HG02943 (cell line): ENCODE results near the gene PHF1.
"Not testable (repeated sequence)": the region's sequence is repeated elsewhere in the genome, so short reads cannot be mapped to it uniquely, and the experiment has no call there.

Experiments used
- ATAC-seq: cut with Tn5 transposase; IDR thresholded peaks from one replicate; pipeline ENCODE4 v1.9.1; 2021; ENCODE audit warnings: mild to moderate bottlenecking, low read depth, moderate library complexity; ENCODE audit not compliant: unreplicated experiment

Gene PHF1

DNA sequence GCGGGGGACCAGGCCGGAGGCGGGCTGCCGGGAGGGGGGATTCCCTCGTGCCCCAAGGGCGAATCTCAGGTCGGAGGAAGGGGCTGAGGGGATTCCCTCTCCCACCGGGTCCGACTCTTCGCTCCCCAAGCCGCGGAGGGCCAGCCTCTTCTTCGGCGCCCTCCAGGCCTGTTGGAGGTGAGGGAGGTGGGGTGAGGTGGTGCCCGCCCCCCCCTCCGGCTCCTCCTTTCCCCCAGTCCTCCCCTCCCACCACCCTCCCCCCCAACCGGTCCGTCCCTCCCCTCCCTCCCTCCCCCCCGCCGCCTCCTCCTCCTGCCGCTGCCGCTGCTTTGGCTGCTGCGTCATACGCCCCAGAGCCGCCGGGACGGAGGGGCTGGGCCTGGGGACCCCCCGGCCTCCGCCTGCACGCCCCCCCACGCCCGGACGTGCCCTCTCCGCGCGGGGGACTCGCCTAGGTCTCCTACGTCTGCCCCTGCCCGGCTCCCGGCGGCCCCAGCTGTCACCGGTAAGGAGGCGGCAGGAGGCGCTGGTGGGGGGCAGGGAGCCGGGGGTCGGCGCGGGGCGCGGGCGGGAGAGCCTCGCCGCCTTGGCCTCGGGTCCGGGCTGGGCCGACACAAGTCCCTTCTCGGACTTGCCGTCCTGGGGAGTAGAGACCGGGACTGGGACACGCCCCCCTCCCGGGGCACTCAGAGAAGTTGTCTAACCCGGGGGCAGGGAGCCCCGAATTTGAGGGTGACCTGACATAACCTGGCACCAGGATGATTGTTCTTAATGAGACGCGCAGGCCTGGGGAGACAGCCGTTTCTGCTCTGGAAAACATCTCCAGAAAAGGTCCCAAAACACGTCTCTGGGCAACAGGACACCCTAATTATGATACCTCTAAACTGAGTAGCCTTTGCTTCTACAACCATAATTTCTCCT is at the start of gene PHF1:
PHF1 (plus strand) TSS at position 304 of the 921 bp plus-strand sequence. CDS start 1,250 bp downstream, outside the sequence.
- peak; percentile 24 for ATAC-seq

DNA sequence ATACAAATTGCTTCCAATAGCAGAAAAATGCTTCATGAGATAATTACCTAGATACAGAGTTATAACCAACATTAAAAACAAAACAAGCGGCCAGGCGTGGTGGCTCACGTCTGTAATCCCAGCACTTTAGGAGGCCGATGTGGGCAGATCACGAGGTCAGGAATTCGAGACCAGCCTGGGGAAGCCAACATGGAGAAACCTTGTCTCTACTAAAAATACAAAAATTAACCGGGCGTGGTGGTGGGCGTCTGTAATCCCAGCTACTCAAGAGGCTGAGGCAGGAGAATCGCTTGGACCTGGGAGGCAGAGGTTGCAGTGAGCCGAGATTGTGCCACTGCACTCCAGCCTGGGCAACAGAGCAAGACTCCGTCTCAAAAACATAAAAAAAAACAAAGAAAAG is 47.3 kb upstream of the PHF1 start:
- not testable (repeated sequence) for ATAC-seq

DNA sequence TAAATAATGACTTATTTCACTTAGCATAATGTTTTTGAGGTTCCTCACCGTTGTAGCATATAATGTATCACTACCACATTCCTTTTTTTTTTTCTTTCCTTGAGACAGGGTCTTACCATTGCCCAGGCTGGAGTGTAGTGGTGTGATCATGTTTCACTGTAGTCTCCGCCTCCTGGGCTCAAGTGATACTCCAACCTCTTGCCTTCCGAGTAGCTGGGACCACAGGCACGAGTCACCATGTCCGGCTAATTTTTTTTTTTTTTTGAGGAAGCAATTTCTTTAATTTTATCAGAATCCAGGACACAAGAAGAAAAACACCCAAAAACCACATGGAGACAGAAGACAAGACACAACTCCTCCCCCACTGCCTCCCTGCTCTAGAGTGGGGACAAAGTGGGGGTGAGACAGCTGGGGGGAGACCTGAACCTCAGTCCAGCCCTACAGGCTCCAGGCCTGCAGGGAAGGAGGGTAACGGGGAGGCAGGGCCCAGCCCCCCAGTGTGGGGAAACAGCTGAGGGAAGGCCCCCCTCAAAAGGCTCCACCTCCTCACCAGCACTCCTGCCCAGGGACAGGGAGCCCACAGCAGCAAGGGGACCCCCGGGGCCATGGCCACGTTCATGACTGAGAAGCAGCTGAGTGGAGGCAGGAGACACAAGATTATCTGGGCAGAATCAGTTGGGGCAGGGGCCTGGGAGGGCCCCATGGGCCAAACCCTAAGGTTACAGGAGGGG is 46.2 kb upstream of the PHF1 start:
- ATAC-seq: not testable (repeated sequence)

- ATAC-seq: not testable (repeated sequence)
Observed at GRCh38 chr6:33365206-33365971, 45.4 kb upstream of the PHF1 start.

DNA sequence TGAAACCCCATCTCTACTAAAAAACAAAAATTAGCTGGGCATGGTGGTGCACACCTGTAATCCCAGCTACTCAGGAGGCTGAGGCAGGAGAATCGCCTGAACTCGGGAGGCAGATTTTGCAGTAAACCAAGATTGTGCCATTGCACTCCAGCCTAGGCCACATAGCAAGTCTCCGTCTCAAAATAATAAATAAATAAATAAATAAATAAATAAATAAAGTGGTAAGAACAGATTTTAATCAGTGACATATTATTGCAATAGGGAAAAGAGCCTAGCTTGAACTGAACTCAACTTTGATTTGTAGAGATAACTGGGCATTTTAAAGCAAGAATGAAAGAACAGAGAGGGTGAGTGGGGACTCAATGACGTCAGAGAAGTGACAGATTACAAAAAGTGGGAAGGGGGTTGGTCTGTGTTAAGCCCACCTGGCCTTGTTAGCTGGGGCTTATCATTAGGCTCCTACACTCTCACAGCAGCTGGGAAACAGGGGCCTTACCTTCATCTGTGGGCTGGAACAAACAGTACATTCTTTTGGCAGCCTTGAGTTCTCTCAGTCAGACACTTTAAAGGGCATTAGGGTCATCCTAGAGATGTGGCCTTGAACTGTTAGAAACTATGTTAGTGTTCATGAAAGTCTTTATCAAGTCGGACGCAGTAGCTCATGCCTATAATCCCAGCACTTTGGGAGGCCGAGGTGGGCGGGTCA is 43.7 kb upstream of the PHF1 start:
- no peak for ATAC-seq

DNA sequence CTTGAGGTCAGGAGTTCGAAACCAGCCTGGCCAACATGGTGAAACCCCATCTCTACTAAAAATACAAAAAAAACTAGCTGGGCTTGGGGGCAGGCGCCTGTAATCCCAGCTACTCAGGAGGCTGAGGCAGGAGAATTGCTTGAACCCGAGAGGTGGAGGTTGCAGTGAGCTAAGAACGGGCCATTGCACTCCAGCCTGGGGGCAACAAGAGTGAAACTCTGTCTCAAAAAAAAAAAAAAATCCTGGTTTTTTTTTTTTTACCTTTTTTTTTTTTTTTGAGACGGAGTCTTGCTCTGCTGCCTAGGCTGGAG is 43.1 kb upstream of the PHF1 start:
- ATAC-seq: not testable (repeated sequence)

DNA sequence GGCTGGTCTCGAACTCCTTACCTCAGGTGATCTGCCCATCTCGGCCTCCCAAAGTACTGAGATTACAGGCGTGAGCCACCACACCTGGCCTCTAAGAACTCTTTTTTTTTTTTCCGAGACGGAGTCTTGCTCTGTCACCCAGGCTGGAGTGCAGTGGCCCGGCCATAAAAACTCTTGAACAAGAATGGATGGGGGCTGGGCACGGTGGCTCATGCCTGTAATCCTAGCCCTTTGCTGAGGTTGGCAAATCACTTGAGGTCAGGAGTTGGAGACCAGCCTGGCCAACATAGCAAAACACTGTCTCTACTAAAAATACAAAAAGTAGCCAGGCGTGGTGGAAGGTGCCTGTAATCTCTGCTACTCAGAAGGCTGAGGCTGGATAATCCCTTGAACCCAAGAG is 38.9 kb upstream of the PHF1 start:
- ATAC-seq: not testable (repeated sequence)

GRCh38 chr6:33372526-33373123 is 38.2 kb upstream of the PHF1 start:
- no peak for ATAC-seq

- ATAC-seq: no peak
Observed at GRCh38 chr6:33373960-33374910, 36.6 kb upstream of the PHF1 start.

- ATAC-seq: no peak
Observed at GRCh38 chr6:33375143-33375671, 35.6 kb upstream of the PHF1 start.

DNA sequence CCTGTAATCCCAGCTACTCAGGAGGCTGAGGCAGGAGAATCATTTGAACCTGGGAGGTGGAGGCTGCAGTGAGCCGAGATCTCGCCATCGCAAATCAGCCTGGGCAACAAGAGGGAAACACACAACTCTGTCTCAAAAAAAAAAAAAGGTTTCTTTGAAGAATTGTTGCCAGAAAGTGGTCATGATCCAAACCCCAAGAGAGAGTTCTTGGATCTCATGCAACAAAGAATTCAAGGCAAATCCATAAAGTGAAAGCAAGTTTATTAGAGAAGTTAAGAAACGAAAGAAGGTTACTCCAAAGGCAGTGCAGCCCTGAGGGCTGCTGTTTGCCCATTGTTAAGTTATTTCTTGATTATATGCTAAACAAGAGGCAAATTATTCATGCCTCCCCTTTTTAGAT is 33.6 kb upstream of the PHF1 start:
- no peak for ATAC-seq

GRCh38 chr6:33379184-33379583 is 31.6 kb upstream of the PHF1 start:
- ATAC-seq: not testable (repeated sequence)

DNA sequence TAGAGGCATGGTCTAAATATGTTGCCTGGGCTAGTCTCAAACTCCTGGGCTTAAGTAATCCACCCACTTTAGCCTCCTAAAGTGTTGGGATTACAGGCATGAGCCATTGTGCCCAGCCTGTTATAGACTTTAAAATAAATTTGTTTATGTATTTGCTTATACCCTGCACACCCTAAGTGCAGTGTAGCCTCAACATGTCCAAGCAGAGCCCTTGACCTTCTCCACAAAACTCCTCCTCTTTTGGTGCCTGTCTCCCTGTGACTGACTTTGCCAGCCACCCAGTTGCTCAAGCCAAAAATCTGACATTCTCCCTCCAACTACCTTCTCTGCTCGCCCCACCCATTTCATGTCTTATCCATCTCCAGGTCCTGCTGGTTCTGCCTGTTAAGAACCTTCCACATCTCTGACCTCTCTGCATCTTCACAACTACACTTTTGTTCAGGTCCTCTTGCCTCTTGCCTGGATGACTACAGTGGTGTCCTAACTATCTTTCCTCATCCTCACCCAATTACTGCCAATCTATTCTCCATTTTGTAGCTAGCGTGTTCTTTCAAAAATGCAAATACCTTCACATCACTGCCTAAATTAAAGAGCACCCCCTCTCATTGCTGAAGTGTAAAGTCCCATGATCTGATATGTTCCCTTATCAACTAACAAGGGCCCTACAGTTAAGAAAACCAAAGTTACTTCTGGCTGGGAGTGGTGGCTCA is 30.4 kb upstream of the PHF1 start:
- ATAC-seq: no peak

- ATAC-seq: no peak
Observed at GRCh38 chr6:33383427-33384185, 27.2 kb upstream of the PHF1 start.

- no peak for ATAC-seq
Observed at GRCh38 chr6:33384581-33385020, 26.2 kb upstream of the PHF1 start.

DNA sequence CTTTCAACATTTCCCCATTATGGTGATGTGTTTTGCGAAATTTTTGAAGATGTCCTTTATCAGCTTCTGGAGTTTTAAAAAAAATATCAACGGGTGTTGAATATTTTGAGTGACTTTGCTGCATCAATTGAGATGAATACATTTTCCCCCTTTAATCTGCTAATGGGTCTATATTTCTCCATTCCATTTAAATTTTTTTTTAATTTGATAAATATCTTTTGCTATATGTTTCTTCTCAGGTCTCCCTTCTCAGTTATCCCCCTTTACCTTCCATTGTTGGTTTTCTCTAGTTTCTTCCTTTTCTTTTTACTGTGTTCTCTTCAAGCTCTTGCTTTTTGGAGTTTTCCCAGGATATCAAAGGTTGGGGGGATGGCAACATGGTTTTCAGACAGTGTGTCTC is 20.6 kb upstream of the PHF1 start:
- ATAC-seq: no peak

DNA sequence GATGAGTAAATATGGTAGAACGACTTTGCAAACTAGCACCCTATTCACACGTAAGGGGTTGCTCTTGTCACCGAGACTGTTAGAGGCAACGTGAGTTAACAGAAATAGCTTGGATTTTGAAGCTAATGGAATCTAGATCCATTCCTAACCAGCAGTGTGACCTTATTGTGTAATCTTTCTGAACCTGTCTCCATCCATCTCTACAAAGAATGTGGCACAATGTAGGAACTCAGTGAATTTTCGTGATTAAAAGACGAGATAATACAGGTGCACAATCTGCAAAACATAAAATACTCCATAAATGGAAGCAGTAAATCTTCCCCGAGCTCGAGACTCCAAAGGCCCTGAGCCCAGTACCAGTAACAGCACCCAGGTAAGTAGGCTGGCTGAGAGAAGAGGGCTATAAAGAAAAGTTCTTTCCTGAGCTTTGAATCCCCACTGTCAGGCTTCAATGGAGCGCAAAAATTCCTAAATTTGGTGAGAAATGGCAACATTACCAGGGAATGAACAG is 20.0 kb upstream of the PHF1 start:
- no peak for ATAC-seq
